T-helper 1 cell treated with Interleukin-12 subunit alpha and Interleukin-12 subunit beta and Interleukin-4 antibody, amounts not matched to agents 30 ng/mL and 1 ng/mL, for 36 hours (primary cell): ENCODE measurements around the gene BCL7C. TPM values are rescaled to one million over a fixed set of nuclear protein-coding genes. Genes with fewer than 3 reads are reported as not detected.

Source experiments
- total RNA-seq: library from RNA; stranded (reverse); gene quantifications from 2 replicates; pipeline ENCODE4 v1.2.3, GENCODE V29; 2022

BCL7C gene
- total RNA-seq, 1 donor from 2014 or later: 26.7 TPM

Other genes with a start within 250 kb of the BCL7C start
- gene PRR14, start 243.1 kb downstream of the BCL7C start, total RNA-seq: 90.0 and 91.6 TPM in 2 replicates
- gene FBRS, start 235.6 kb downstream of the BCL7C start, total RNA-seq: 162 and 164 TPM in 2 replicates
- 93.9 and 99.5 TPM in 2 replicates for gene SRCAP, start 194.9 kb downstream of the BCL7C start, total RNA-seq
- 44.6 and 47.4 TPM in 2 replicates for gene PHKG2, start 145.7 kb downstream of the BCL7C start, total RNA-seq
- gene CFAP119, start 132.0 kb downstream of the BCL7C start, total RNA-seq: 1.6 TPM in 2 replicates
- 97.2 and 102 TPM in 2 replicates for gene RNF40, start 131.8 kb downstream of the BCL7C start, total RNA-seq
- gene ZNF629, start 106.9 kb downstream of the BCL7C start, total RNA-seq: 1.9 and 2.1 TPM in 2 replicates
- gene CTF1, start 2.5 kb upstream of the BCL7C start, total RNA-seq: 0.12 and 0.39 TPM in 2 replicates
- gene FBXL19, start 29.5 kb upstream of the BCL7C start, total RNA-seq: 24.8 and 28.5 TPM in 2 replicates
- gene ORAI3, start 55.0 kb upstream of the BCL7C start, total RNA-seq: 22.3 and 23.0 TPM in 2 replicates
- 25.9 and 27.8 TPM in 2 replicates for gene SETD1A, start 63.7 kb upstream of the BCL7C start, total RNA-seq
- 9.0 and 10.6 TPM in 2 replicates for gene HSD3B7, start 91.1 kb upstream of the BCL7C start, total RNA-seq
- 1.5 and 1.6 TPM in 2 replicates for gene STX1B, start 116.6 kb upstream of the BCL7C start, total RNA-seq
- gene STX4, start 139.5 kb upstream of the BCL7C start, total RNA-seq: 93.7 and 102 TPM in 2 replicates
- 14.5 and 15.5 TPM in 2 replicates for gene ZNF668, start 180.2 kb upstream of the BCL7C start, total RNA-seq
- 31.3 and 33.0 TPM in 2 replicates for gene ZNF646, start 180.3 kb upstream of the BCL7C start, total RNA-seq
- 4.1 and 5.5 TPM in 2 replicates for gene PRSS53, start 194.9 kb upstream of the BCL7C start, total RNA-seq
- gene VKORC1, start 200.7 kb upstream of the BCL7C start, total RNA-seq: 61.1 and 63.1 TPM in 2 replicates
- gene BCKDK, start 214.3 kb upstream of the BCL7C start, total RNA-seq: 24.6 and 25.4 TPM in 2 replicates
- 53.5 and 55.4 TPM in 2 replicates for gene KAT8, start 223.6 kb upstream of the BCL7C start, total RNA-seq
- gene PRSS8, start 241.7 kb upstream of the BCL7C start, total RNA-seq: not detected in 2 replicates